ENCODE data around the gene ZIC4. TPM values are rescaled to one million over a fixed set of nuclear protein-coding genes. Genes with fewer than 3 reads are reported as not detected.

ZIC4 gene
- total and polyA plus RNA-seq, 4 donors: 0.06 TPM; not detected in 3

GRCh38 chr3:147387291-147387884 lies 19.0 kb downstream of the ZIC4 start:
- H3K4me3 ChIP-seq (ENCODE audit: low read depth in 1 of 3, low read length in 3 of 3): no peak overlapping the region
- peaks cover 0 to 6% (median 0%) of the 10 kb centered on the region in 4 donors for H3K9me3 ChIP-seq (ENCODE audit: control insufficient read depth in 4 of 4, low read length in 3 of 4)
- H3K27ac ChIP-seq (ENCODE audit: low read depth in 1 of 2, low read length in 2 of 2): no peak overlapping the region
- H3K9ac ChIP-seq (ENCODE audit: low read depth in 1 of 2, low read length in 2 of 2): no peak overlapping the region
- TF ChIP-seq SP1 (IDR thresholded peaks at IDR 0.05) (no peak), NR2F2 (IDR thresholded peaks at IDR 0.05) (no peak), REST (IDR thresholded peaks at IDR 0.05) (no peak), HNF4A (conservative IDR thresholded peaks at IDR 0.05) (no peak), RXRA (IDR thresholded peaks at IDR 0.05) (no peak), FOXA2 (IDR thresholded peaks at IDR 0.05) (no peak), HNF4G (IDR thresholded peaks at IDR 0.05) (no peak), YY1 (IDR thresholded peaks at IDR 0.05) (no peak), JUND (IDR thresholded peaks at IDR 0.05) (no peak)
- DNase-seq (ENCODE audit: low spot score): no peak
- peaks cover 17 to 49% (median 29%) of the 10 kb centered on the region in 4 donors for H3K27me3 ChIP-seq (ENCODE audit: control insufficient read depth in 4 of 4, insufficient read depth in 4 of 4, low read length in 3 of 4)
- no peaks in the 10 kb centered on the region for H3K36me3 ChIP-seq (ENCODE audit: control insufficient read depth in 4 of 4, insufficient read depth in 3 of 4, low read depth in 1 of 4, low read length in 3 of 4)
- WGBS: 6% methylated on average over 10 of the region's 10 CpGs
- H3K4me1 ChIP-seq (ENCODE audit: control insufficient read depth in 4 of 4, insufficient read depth in 4 of 4, low read length in 3 of 4): peaks cover 4 to 15% (median 7%) of the 10 kb centered on the region in 4 donors

GRCh38 chr3:147385059-147386012 lies 21.0 kb downstream of the ZIC4 start:
- H3K9me3 ChIP-seq (ENCODE audit: control insufficient read depth in 4 of 4, low read length in 3 of 4): no peaks in the 10 kb centered on the region
- 8% methylated on average over 23 of the region's 23 CpGs for WGBS
- no peak overlapping the region for H3K9ac ChIP-seq (ENCODE audit: low read depth in 1 of 2, low read length in 2 of 2)
- no peaks in the 10 kb centered on the region for H3K4me1 ChIP-seq (ENCODE audit: control insufficient read depth in 4 of 4, insufficient read depth in 4 of 4, low read length in 3 of 4)
- H3K4me3 ChIP-seq (ENCODE audit: low read depth in 1 of 3, low read length in 3 of 3): no peak overlapping the region
- no peaks in the 10 kb centered on the region for H3K36me3 ChIP-seq (ENCODE audit: control insufficient read depth in 4 of 4, insufficient read depth in 3 of 4, low read depth in 1 of 4, low read length in 3 of 4)
- no peak for DNase-seq (ENCODE audit: low spot score)
- TF ChIP-seq SP1 (IDR thresholded peaks at IDR 0.05) (no peak), HNF4A (conservative IDR thresholded peaks at IDR 0.05) (no peak), ZBTB33 (IDR thresholded peaks at IDR 0.05) (no peak), RXRA (IDR thresholded peaks at IDR 0.05) (no peak), NR2F2 (IDR thresholded peaks at IDR 0.05) (no peak), JUND (IDR thresholded peaks at IDR 0.05) (no peak), RAD21 (IDR thresholded peaks at IDR 0.05) (no peak), REST (IDR thresholded peaks at IDR 0.05) (no peak), ATF3 (IDR thresholded peaks at IDR 0.05) (no peak), FOXA1 (IDR thresholded peaks at IDR 0.05) (no peak), HNF4G (IDR thresholded peaks at IDR 0.05) (no peak), FOXA2 (IDR thresholded peaks at IDR 0.05) (no peak), CTCF (IDR thresholded peaks at IDR 0.05; ENCODE audit: low read depth, low read length, missing input control) (no peak), YY1 (IDR thresholded peaks at IDR 0.05) (no peak), MAX (IDR thresholded peaks at IDR 0.05) (no peak), TAF1 (conservative IDR thresholded peaks at IDR 0.05) (no peak), GABPA (IDR thresholded peaks at IDR 0.05 in 1 of 2, conservative IDR thresholded peaks at IDR 0.05 in 1 of 2) (no peak)
- peaks cover 15 to 50% (median 33%) of the 10 kb centered on the region in 4 donors for H3K27me3 ChIP-seq (ENCODE audit: control insufficient read depth in 4 of 4, insufficient read depth in 4 of 4, low read length in 3 of 4)
- no peak overlapping the region for H3K27ac ChIP-seq (ENCODE audit: low read depth in 1 of 2, low read length in 2 of 2)
